Cardiac muscle cell (in vitro differentiated cells and primary cell): ENCODE measurements around the gene HSPB9. TPM values are rescaled to one million over a fixed set of nuclear protein-coding genes. Genes with fewer than 3 reads are reported as not detected.

Source experiments
- DNase-seq, 2 donors: peaks; one replicate each; pipeline versions ENCODE4 v3.0.0 to v3.0.0-alpha.2; 2010 to 2017; ENCODE audit warnings: low read depth in 1 of 2, low spot score in 1 of 2
- H3K27ac ChIP-seq: fragments of 200-600 bp; sonication (generic); 2 replicates; pipeline ENCODE4 v1.5.1; 2016
- H3K27me3 ChIP-seq: fragments of 200-600 bp; sonication (generic); 2 replicates; pipeline ENCODE4 v1.6.0; 2016; ENCODE audit warnings: control low read depth
- H3K36me3 ChIP-seq: fragments of 200-600 bp; sonication (generic); 2 replicates; pipeline ENCODE4 v1.5.1; 2016; ENCODE audit warnings: control low read depth
- H3K4me1 ChIP-seq: fragments of 200-600 bp; sonication (generic); 2 replicates; pipeline ENCODE4 v1.8.1; 2017; ENCODE audit warnings: low read depth, mild to moderate bottlenecking, mixed run types
- H3K4me3 ChIP-seq: fragments of 200-600 bp; sonication (generic); 2 replicates; pipeline ENCODE4 v1.5.1; 2016; ENCODE audit warnings: mild to moderate bottlenecking
- H3K9me3 ChIP-seq: fragments of 200-600 bp; sonication (generic); 2 replicates; pipeline ENCODE4 v1.5.1; 2017; ENCODE audit warnings: low read depth, mild to moderate bottlenecking, control low read depth
- CTCF ChIP-seq: IDR thresholded peaks from 2 replicates; pipeline ENCODE4 v1.5.1; 2012; ENCODE audit warnings: low read depth, mild to moderate bottlenecking, low read length
- polyA plus RNA-seq: library from polyadenylated mRNA; unstranded; fragments of >200 nt; fragmentation: Nextera tagmentation; extraction: Ambion mirVana; gene quantifications from 2 replicates; pipeline ENCODE4 v1.2.1, GENCODE V29; 2016
- total RNA-seq: library from RNA; depleted of rRNA; stranded (reverse); fragments of >200 nt; gene quantifications from 2 replicates; pipeline ENCODE4 v1.2.3, GENCODE V29; 2016

HSPB9 gene
- total and polyA plus RNA-seq, 2 experiments from 2014 or later: 0.06 to 0.51 TPM

- TF ChIP-seq CTCF: no peak
- Histone ChIP-seq H3K36me3 (peaks cover 8% of the 10 kb centered on the region), H3K27me3 (no peaks in the 10 kb centered on the region), H3K27ac (peak within 1 kb of the TSS; percentile 59), H3K9me3 (no peaks in the 10 kb centered on the region), H3K4me3 (peak within 1 kb of the TSS; percentile 92), H3K4me1 (no peaks in the 10 kb centered on the region)
- peak; percentile 87 to 90 for DNase-seq
These were observed 1.5 kb upstream of the HSPB9 start, which contains the start of gene KAT2A for GRCh38 chr17:42120770-42121769. KAT2A (minus strand) TSS chr17:42121367; CDS start chr17:42121304, 63 bp downstream.

- no peak overlapping the region for H3K4me3 ChIP-seq
- no peak for DNase-seq
- no peaks in the 10 kb centered on the region for H3K27me3 ChIP-seq
- no peaks in the 10 kb centered on the region for H3K9me3 ChIP-seq
- TF ChIP-seq CTCF: no peak
- H3K27ac ChIP-seq: no peak overlapping the region
- H3K4me1 ChIP-seq: no peaks in the 10 kb centered on the region
- peaks cover 22% of the 10 kb centered on the region for H3K36me3 ChIP-seq
These were observed 1.7 kb downstream of the HSPB9 start for GRCh38 chr17:42124256-42124655.

- Histone ChIP-seq H3K27ac (no peak overlapping the region), H3K9me3 (no peaks in the 10 kb centered on the region), H3K4me3 (no peak overlapping the region), H3K4me1 (no peaks in the 10 kb centered on the region), H3K27me3 (no peaks in the 10 kb centered on the region), H3K36me3 (peaks cover 27% of the 10 kb centered on the region)
- TF ChIP-seq CTCF: no peak
- DNase-seq: no peak
These were observed 3.0 kb downstream of the HSPB9 start for GRCh38 chr17:42125565-42125964.

GRCh38 chr17:42126836-42127235 is 4.2 kb downstream of the HSPB9 start:
- peaks cover 27% of the 10 kb centered on the region for H3K36me3 ChIP-seq
- DNase-seq: no peak
- no peak overlapping the region for H3K27ac ChIP-seq
- no peaks in the 10 kb centered on the region for H3K9me3 ChIP-seq
- H3K4me1 ChIP-seq: no peaks in the 10 kb centered on the region
- TF ChIP-seq CTCF: no peak
- no peak overlapping the region for H3K4me3 ChIP-seq
- no peaks in the 10 kb centered on the region for H3K27me3 ChIP-seq

GRCh38 chr17:42127414-42127813 is 4.8 kb downstream of the HSPB9 start:
- TF ChIP-seq CTCF: no peak
- peaks cover 27% of the 10 kb centered on the region for H3K36me3 ChIP-seq
- no peak for DNase-seq
- no peaks in the 10 kb centered on the region for H3K9me3 ChIP-seq
- H3K27ac ChIP-seq: no peak overlapping the region
- H3K4me3 ChIP-seq: no peak overlapping the region
- H3K4me1 ChIP-seq: no peaks in the 10 kb centered on the region
- H3K27me3 ChIP-seq: no peaks in the 10 kb centered on the region
